GM18858 (cell line): Measurements from ENCODE around the gene ZCCHC2.

Experiments used
- ATAC-seq: cut with Tn5 transposase; IDR thresholded peaks from one replicate; pipeline ENCODE4 v1.9.1; 2021; ENCODE audit not compliant: unreplicated experiment

Gene ZCCHC2

GRCh38 chr18:62605685-62606084 lies 82.9 kb downstream of the ZCCHC2 start:
- ATAC-seq, result no peak

GRCh38 chr18:62606106-62606505 lies 83.3 kb downstream of the ZCCHC2 start:
- ATAC-seq, result no peak

- no peak for ATAC-seq
Measured at GRCh38 chr18:62607302-62607701, 84.5 kb downstream of the ZCCHC2 start.

GRCh38 chr18:62607708-62608428 lies 85.0 kb downstream of the ZCCHC2 start:
- no peak for ATAC-seq

GRCh38 chr18:62609764-62610163 lies 86.9 kb downstream of the ZCCHC2 start:
- no peak for ATAC-seq

GRCh38 chr18:62610351-62610700 lies 87.5 kb downstream of the ZCCHC2 start:
- no peak for ATAC-seq

GRCh38 chr18:62610701-62611411 lies 88.0 kb downstream of the ZCCHC2 start:
- ATAC-seq, result no peak

- ATAC-seq, result no peak
Measured at GRCh38 chr18:62611453-62612288, 88.8 kb downstream of the ZCCHC2 start.

- ATAC-seq, result no peak
Measured at GRCh38 chr18:62612289-62612645, 89.4 kb downstream of the ZCCHC2 start.

- no peak for ATAC-seq
Measured at GRCh38 chr18:62612776-62613175, 90.0 kb downstream of the ZCCHC2 start.

GRCh38 chr18:62614494-62614893 lies 91.7 kb downstream of the ZCCHC2 start:
- no peak for ATAC-seq

- no peak for ATAC-seq
Measured at GRCh38 chr18:62616331-62616805, 93.5 kb downstream of the ZCCHC2 start.

- ATAC-seq, result no peak
Measured at GRCh38 chr18:62617793-62618591, 95.2 kb downstream of the ZCCHC2 start.

- no peak for ATAC-seq
Measured at GRCh38 chr18:62618735-62619134, 95.9 kb downstream of the ZCCHC2 start.

GRCh38 chr18:62621546-62621945 lies 98.7 kb downstream of the ZCCHC2 start:
- no peak for ATAC-seq

GRCh38 chr18:62625019-62625418 lies 102.2 kb downstream of the ZCCHC2 start:
- no peak for ATAC-seq
